ENCODE measurements around the gene ERMN. TPM values are rescaled to one million over a fixed set of nuclear protein-coding genes. Genes with fewer than 3 reads are reported as not detected.

Gene ERMN
- total RNA-seq (2022; extraction: Qiagen RNA extraction; ENCODE audit: low read depth): not detected in 5 replicates

GRCh38 chr2:157325786-157326185, at the start of gene ERMN:
Gene ERMN, minus strand, starts transcription at chr2:157325824. Its CDS starts 182 bp downstream, at chr2:157325642.

Other genes with a start within 250 kb of the ERMN start
- gene GALNT5, start 68.1 kb downstream of the ERMN start, total RNA-seq (2022; extraction: Qiagen RNA extraction; ENCODE audit: low read depth): 3.0 to 3.8 TPM (median 3.2 TPM) in 5 replicates
- not detected in 5 replicates for gene CYTIP, start 118.3 kb upstream of the ERMN start, total RNA-seq (2022; extraction: Qiagen RNA extraction; ENCODE audit: low read depth)

Measured in A549 treated with DMSO at 1 μM for 4 hours (cell line).